Measurements from ENCODE around the gene SH3RF3. TPM values are rescaled to one million over a fixed set of nuclear protein-coding genes. Genes with fewer than 3 reads are reported as not detected.

The SH3RF3 gene
- total RNA-seq, 1 donor from 2014 or later = 7.3 TPM

DNA sequence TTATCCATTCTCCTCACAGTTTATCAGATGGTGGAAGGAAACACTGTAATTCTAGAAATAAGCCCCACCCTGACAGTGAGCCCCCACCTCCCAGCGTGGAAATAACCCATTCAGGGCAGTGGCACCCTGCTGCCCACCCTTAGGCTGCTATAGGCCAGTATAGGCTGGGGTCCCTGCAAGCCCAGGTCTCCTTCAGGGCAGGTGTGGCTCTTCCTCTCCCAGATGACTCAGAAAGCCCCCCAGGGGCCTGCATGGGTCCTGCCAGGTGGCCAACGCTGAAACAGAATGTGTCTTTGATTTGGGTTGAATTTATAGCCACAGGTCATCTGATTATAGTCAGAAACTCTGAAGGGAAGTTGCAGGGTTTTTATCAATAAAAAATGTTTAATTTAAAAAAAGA, 136.4 kb downstream of the SH3RF3 start:
- Histone ChIP-seq H3K9ac (ENCODE audit: low read length) (no peak overlapping the region), H3K79me2 (ENCODE audit: insufficient read depth, low read length) (no peaks in the 10 kb centered on the region), H3K36me3 (ENCODE audit: insufficient read depth, low read length) (no peaks in the 10 kb centered on the region), H2AFZ (ENCODE audit: low read depth, low read length) (no peak overlapping the region), H3K27me3 (ENCODE audit: insufficient read depth, low read length) (peaks cover 2% of the 10 kb centered on the region), H3K4me3 (ENCODE audit: insufficient read depth, low read depth, low read length) (no peak overlapping the region), H3K4me2 (ENCODE audit: low read length) (no peak overlapping the region), H3K27ac (ENCODE audit: low read depth, low read length) (no peak overlapping the region), H3K4me1 (ENCODE audit: insufficient read depth, low read length) (no peaks in the 10 kb centered on the region), H3K9me3 (ENCODE audit: insufficient read depth, low read depth, low read length) (no peaks in the 10 kb centered on the region), H4K20me1 (ENCODE audit: insufficient read depth, low read length) (peaks cover 50% of the 10 kb centered on the region)
- H3K27me3 Mint-ChIP-seq (ENCODE audit: low read depth, unreplicated experiment) = peaks cover 8% of the 10 kb centered on the region
- no peak for DNase-seq (ENCODE audit: low read depth)
- H3K4me1 Mint-ChIP-seq (ENCODE audit: low read depth, unreplicated experiment) = peaks cover 27% of the 10 kb centered on the region
- H3K27ac Mint-ChIP-seq (ENCODE audit: unreplicated experiment) = no peak overlapping the region
- H3K4me3 Mint-ChIP-seq (ENCODE audit: unreplicated experiment) = no peak overlapping the region
- TF ChIP-seq, protein P1, sequence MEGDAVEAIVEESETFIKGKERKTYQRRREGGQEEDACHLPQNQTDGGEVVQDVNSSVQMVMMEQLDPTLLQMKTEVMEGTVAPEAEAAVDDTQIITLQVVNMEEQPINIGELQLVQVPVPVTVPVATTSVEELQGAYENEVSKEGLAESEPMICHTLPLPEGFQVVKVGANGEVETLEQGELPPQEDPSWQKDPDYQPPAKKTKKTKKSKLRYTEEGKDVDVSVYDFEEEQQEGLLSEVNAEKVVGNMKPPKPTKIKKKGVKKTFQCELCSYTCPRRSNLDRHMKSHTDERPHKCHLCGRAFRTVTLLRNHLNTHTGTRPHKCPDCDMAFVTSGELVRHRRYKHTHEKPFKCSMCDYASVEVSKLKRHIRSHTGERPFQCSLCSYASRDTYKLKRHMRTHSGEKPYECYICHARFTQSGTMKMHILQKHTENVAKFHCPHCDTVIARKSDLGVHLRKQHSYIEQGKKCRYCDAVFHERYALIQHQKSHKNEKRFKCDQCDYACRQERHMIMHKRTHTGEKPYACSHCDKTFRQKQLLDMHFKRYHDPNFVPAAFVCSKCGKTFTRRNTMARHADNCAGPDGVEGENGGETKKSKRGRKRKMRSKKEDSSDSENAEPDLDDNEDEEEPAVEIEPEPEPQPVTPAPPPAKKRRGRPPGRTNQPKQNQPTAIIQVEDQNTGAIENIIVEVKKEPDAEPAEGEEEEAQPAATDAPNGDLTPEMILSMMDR (IDR thresholded peaks at IDR 0.05; ENCODE audit: insufficient read depth, low read depth, low read length) = no peak
- no peak for TF ChIP-seq EZH2 (IDR thresholded peaks at IDR 0.05; ENCODE audit: insufficient read depth, low read length)
- peaks cover 2% of the 10 kb centered on the region for H3K9me3 Mint-ChIP-seq (ENCODE audit: unreplicated experiment)
- no peak for FAIRE-seq
- peaks cover 1% of the 10 kb centered on the region for H3K36me3 Mint-ChIP-seq (ENCODE audit: low read depth, unreplicated experiment)

DNA sequence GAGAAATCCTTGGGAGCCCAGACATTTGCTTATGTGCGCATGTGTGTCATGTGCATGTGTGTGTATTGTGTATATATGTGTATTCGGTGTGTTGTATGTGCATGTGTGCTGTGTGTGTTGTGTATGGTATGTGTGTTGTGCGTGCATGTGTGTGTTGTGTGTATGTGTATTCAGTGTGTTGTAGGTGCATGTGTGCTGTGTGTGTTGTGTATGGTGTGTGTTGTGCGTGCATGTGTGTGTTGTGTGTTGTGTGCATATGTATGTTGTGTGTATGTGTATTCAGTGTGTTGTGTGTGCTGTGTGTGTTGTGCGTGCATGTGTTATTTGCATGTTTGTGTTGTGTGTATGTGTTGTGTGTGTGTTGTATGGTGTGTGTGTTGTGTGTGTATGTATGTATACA, 136.9 kb downstream of the SH3RF3 start:
- H3K36me3 ChIP-seq (ENCODE audit: insufficient read depth, low read length) = no peaks in the 10 kb centered on the region
- no peak overlapping the region for H3K27ac ChIP-seq (ENCODE audit: low read depth, low read length)
- no peaks in the 10 kb centered on the region for H3K9me3 ChIP-seq (ENCODE audit: insufficient read depth, low read depth, low read length)
- H3K4me1 ChIP-seq (ENCODE audit: insufficient read depth, low read length) = no peaks in the 10 kb centered on the region
- no peak overlapping the region for H3K27ac Mint-ChIP-seq (ENCODE audit: unreplicated experiment)
- peaks cover 27% of the 10 kb centered on the region for H3K4me1 Mint-ChIP-seq (ENCODE audit: low read depth, unreplicated experiment)
- no peak overlapping the region for H2AFZ ChIP-seq (ENCODE audit: low read depth, low read length)
- H3K27me3 Mint-ChIP-seq (ENCODE audit: low read depth, unreplicated experiment) = peaks cover 10% of the 10 kb centered on the region
- H4K20me1 ChIP-seq (ENCODE audit: insufficient read depth, low read length) = peaks cover 50% of the 10 kb centered on the region
- H3K4me2 ChIP-seq (ENCODE audit: low read length) = no peak overlapping the region
- no peaks in the 10 kb centered on the region for H3K79me2 ChIP-seq (ENCODE audit: insufficient read depth, low read length)
- peaks cover 2% of the 10 kb centered on the region for H3K9me3 Mint-ChIP-seq (ENCODE audit: unreplicated experiment)
- FAIRE-seq (no peak), DNase-seq (ENCODE audit: low read depth) (no peak)
- no peak overlapping the region for H3K4me3 Mint-ChIP-seq (ENCODE audit: unreplicated experiment)
- H3K9ac ChIP-seq (ENCODE audit: low read length) = no peak overlapping the region
- H3K36me3 Mint-ChIP-seq (ENCODE audit: low read depth, unreplicated experiment) = peaks cover 3% of the 10 kb centered on the region
- peaks cover 2% of the 10 kb centered on the region for H3K27me3 ChIP-seq (ENCODE audit: insufficient read depth, low read length)
- no peak overlapping the region for H3K4me3 ChIP-seq (ENCODE audit: insufficient read depth, low read depth, low read length)
- TF ChIP-seq, protein P1 (IDR thresholded peaks at IDR 0.05; ENCODE audit: insufficient read depth, low read depth, low read length) = no peak
- no peak for TF ChIP-seq EZH2 (IDR thresholded peaks at IDR 0.05; ENCODE audit: insufficient read depth, low read length)

DNA sequence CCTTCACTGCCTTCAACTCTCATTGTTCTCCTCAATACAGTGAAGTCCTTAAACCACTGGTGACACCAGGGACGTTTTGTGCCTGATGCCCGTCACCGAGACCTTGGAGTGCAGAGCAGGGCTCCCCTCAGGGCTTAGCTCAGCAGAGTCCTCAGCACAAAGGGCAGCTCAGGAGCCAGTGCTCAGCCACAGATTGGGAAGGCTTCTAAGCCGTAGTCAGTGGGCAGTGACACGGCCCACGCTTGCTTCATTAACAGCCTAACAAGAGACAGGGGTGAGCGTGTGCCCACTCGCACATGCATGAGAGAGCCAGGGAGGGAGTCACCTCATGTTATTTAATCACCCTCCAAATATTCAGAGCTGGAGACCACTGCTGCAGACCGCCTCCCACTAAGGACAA, 137.5 kb downstream of the SH3RF3 start:
- Histone ChIP-seq H3K27ac (ENCODE audit: low read depth, low read length) (no peak overlapping the region), H4K20me1 (ENCODE audit: insufficient read depth, low read length) (peaks cover 51% of the 10 kb centered on the region), H3K4me1 (ENCODE audit: insufficient read depth, low read length) (no peaks in the 10 kb centered on the region), H3K4me3 (ENCODE audit: insufficient read depth, low read depth, low read length) (no peak overlapping the region), H3K27me3 (ENCODE audit: insufficient read depth, low read length) (peaks cover 2% of the 10 kb centered on the region), H3K9me3 (ENCODE audit: insufficient read depth, low read depth, low read length) (no peaks in the 10 kb centered on the region), H3K9ac (ENCODE audit: low read length) (no peak overlapping the region), H3K36me3 (ENCODE audit: insufficient read depth, low read length) (no peaks in the 10 kb centered on the region), H3K4me2 (ENCODE audit: low read length) (no peak overlapping the region), H3K79me2 (ENCODE audit: insufficient read depth, low read length) (no peaks in the 10 kb centered on the region), H2AFZ (ENCODE audit: low read depth, low read length) (no peak overlapping the region)
- TF ChIP-seq, protein P1 (IDR thresholded peaks at IDR 0.05; ENCODE audit: insufficient read depth, low read depth, low read length) = no peak
- no peak for TF ChIP-seq EZH2 (IDR thresholded peaks at IDR 0.05; ENCODE audit: insufficient read depth, low read length)
- H3K27ac Mint-ChIP-seq (ENCODE audit: unreplicated experiment) = no peak overlapping the region
- DNase-seq (ENCODE audit: low read depth) = no peak
- no peak for FAIRE-seq
- peaks cover 2% of the 10 kb centered on the region for H3K9me3 Mint-ChIP-seq (ENCODE audit: unreplicated experiment)
- peaks cover 10% of the 10 kb centered on the region for H3K27me3 Mint-ChIP-seq (ENCODE audit: low read depth, unreplicated experiment)
- H3K36me3 Mint-ChIP-seq (ENCODE audit: low read depth, unreplicated experiment) = peaks cover 4% of the 10 kb centered on the region
- no peak overlapping the region for H3K4me3 Mint-ChIP-seq (ENCODE audit: unreplicated experiment)
- H3K4me1 Mint-ChIP-seq (ENCODE audit: low read depth, unreplicated experiment) = peaks cover 27% of the 10 kb centered on the region
